GM21390 (cell line): Measurements from ENCODE around the gene PCSK7.

ENCODE experiments used
- ATAC-seq: cut with Tn5 transposase; IDR thresholded peaks from one replicate; pipeline ENCODE4 v1.9.1; 2021; ENCODE audit not compliant: unreplicated experiment

The PCSK7 gene

GRCh38 chr11:117160826-117161225 lies 71.0 kb downstream of the PCSK7 start:
- no peak for ATAC-seq

GRCh38 chr11:117159892-117160291 lies 72.0 kb downstream of the PCSK7 start:
- no peak for ATAC-seq

GRCh38 chr11:117157507-117157906 lies 74.4 kb downstream of the PCSK7 start:
- ATAC-seq, result no peak

DNA sequence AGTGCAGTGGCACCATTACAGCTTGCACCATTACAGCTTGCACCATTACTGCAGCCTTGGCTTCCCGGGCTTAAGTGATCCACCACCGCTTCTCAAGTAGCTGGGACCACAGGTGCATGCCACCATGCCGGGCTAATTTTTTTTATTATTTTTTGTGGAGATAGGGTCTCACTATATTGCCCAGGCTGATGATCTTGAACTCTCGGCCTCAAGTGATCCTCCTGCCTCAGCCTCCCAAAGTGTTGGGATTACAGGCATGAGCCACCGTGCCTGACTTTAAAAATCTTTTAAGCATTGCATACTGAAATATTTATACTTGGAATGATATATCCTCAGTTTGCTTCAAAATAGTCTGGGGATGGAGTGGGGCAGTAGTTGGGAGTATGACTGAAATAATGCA lies 77.4 kb downstream of the PCSK7 start:
- no peak for ATAC-seq
